Pancreas (tissue), 10 donors: ENCODE measurements around the gene ZNF446. TPM values are rescaled to one million over a fixed set of nuclear protein-coding genes. Genes with fewer than 3 reads are reported as not detected.

Experiments
- ATAC-seq, 4 donors: fragments of 200-7000 bp; cut with Tn5 transposase; one replicate each; pipeline versions ENCODE4 v1.8.0 to v1.9.1; 2020; ENCODE audit warnings: mild to moderate bottlenecking in 4 of 4, moderate library complexity in 4 of 4
- DNase-seq, 6 donors: peaks; one replicate each; pipeline ENCODE4 v3.0.0-alpha.2; 2020
- FAIRE-seq: peaks from 2 replicates; lab custom pipeline; 2012; peaks lifted over from hg19 to GRCh38; lab: Jason Lieb, UNC
- H3K27ac ChIP-seq, 4 donors: fragments of 200-600 bp; sonication (generic); 1 replicate in 3 of 4; 2 replicates in 1 of 4; pipeline versions ENCODE4 v1.5.0 to v1.8.0; 2020
- H3K27me3 ChIP-seq, 4 donors: fragments of 200-600 bp; one replicate each; pipeline ENCODE4 v1.8.0; 2021
- H3K36me3 ChIP-seq, 3 donors: fragments of 200-600 bp; sonication (generic) in 1 of 3; one replicate each; pipeline versions ENCODE4 v1.5.0 to v1.8.0; 2020 to 2021
- H3K4me1 ChIP-seq, 3 donors: fragments of 200-600 bp; one replicate each; pipeline ENCODE4 v1.8.0; 2021
- H3K4me3 ChIP-seq, 4 donors: fragments of 200-600 bp; sonication (generic) in 2 of 4; one replicate each; pipeline versions ENCODE4 v1.5.0 to v1.8.0; 2020 to 2021
- H3K9me3 ChIP-seq, 4 donors: fragments of 200-600 bp; one replicate each; pipeline ENCODE4 v1.8.0; 2021
- WGBS, 2 donors: extraction: QIAGEN DNeasy Blood & Tissue Kit; methylation state at CpG; one replicate each; pipeline ENCODE4 v1.1.7; 2013; 5-methylcytosine and 5-hydroxymethylcytosine counted together
- intact Hi-C, 3 donors: fragments of 100-400 bp; cut with DNase I; formaldehyde crosslinking; loops; one replicate each; pipeline versions ENCODE4 v1.11.1 to v1.14.2; 2022
- polyA plus RNA-seq, 2 donors: library from polyadenylated mRNA; stranded (reverse); fragments of 200-250 nt; gene quantifications; one replicate each; pipeline ENCODE4 v1.2.3, GENCODE V29; 2013
- total RNA-seq, 6 donors: library from RNA; stranded (reverse); fragmentation: NEBNext Ultra II Directional in 4 of 6; extraction: Animal tissue kit (Norgen Biotek cat#: 25700) in 4 of 6; gene quantifications; one replicate each; pipeline versions ENCODE4 v1.2.1 to v1.2.4, GENCODE V29; 2021 to 2023
- TF ChIP-seq, protein P1 (sequence below), 4 donors: fragments of 200-600 bp; sonication (generic) in 3 of 4; IDR thresholded peaks; one replicate each; pipeline versions ENCODE4 v1.5.0 to v1.8.0; 2021; ENCODE audit warnings: antibody characterized with exemption in 4 of 4
- donor health status: healthy with polysubstance abuse.
- donor health status: DM: no; HTN: no; CAD: no; lungs with moderate emphysema.
- donor health status: DM: no; HTN: no; CAD: no.
- donor health status: control.
- donor health status: control.
- donor health status: Bipolar disorder and iron deficiency.
- donor health status: DM: yes; HTN: yes; CAD: no.
- donor health status: DM: no; HTN: no; CAD: no.
- donor health status: DM: no; HTN: no; CAD: no.
- donor health status: DM: yes; HTN: yes; CAD: no.

Gene ZNF446
- total and polyA plus RNA-seq, 8 donors: 4.4 to 23.6 (median 5.9) TPM

- intact Hi-C loops: no loop called here
- FAIRE-seq (no peak), ATAC-seq (no peak), DNase-seq (no peak)
- no peak overlapping the region for H3K27ac ChIP-seq
- H3K4me1 ChIP-seq: peaks cover 6 to 14% (median 11%) of the 10 kb centered on the region in 3 donors
- H3K9me3 ChIP-seq: no peaks in the 10 kb centered on the region
- H3K36me3 ChIP-seq: no peaks in the 10 kb centered on the region
- no peaks in the 10 kb centered on the region for H3K27me3 ChIP-seq
- WGBS, 2 donors: 65 to 87% methylated on average over 3 of the region's 3 CpGs
- H3K4me3 ChIP-seq: no peak overlapping the region
- TF ChIP-seq, protein P1, sequence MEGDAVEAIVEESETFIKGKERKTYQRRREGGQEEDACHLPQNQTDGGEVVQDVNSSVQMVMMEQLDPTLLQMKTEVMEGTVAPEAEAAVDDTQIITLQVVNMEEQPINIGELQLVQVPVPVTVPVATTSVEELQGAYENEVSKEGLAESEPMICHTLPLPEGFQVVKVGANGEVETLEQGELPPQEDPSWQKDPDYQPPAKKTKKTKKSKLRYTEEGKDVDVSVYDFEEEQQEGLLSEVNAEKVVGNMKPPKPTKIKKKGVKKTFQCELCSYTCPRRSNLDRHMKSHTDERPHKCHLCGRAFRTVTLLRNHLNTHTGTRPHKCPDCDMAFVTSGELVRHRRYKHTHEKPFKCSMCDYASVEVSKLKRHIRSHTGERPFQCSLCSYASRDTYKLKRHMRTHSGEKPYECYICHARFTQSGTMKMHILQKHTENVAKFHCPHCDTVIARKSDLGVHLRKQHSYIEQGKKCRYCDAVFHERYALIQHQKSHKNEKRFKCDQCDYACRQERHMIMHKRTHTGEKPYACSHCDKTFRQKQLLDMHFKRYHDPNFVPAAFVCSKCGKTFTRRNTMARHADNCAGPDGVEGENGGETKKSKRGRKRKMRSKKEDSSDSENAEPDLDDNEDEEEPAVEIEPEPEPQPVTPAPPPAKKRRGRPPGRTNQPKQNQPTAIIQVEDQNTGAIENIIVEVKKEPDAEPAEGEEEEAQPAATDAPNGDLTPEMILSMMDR (IDR thresholded peaks at IDR 0.05): no peak
Measured at GRCh38 chr19:58522709-58523108, 46.6 kb downstream of the ZNF446 start.

GRCh38 chr19:58529405-58529804 is 53.3 kb downstream of the ZNF446 start:
- no peak for FAIRE-seq
- Histone ChIP-seq H3K27me3 (no peaks in the 10 kb centered on the region), H3K4me3 (no peak overlapping the region), H3K36me3 (no peaks in the 10 kb centered on the region), H3K9me3 (no peaks in the 10 kb centered on the region), H3K4me1 (no peaks in the 10 kb centered on the region), H3K27ac (no peak overlapping the region)
- DNase-seq: no peak
- ATAC-seq: no peak
- 54 to 66% methylated on average over 3 of the region's 3 CpGs for WGBS, 2 donors
- intact Hi-C loops: no loop called here
- TF ChIP-seq, protein P1 (IDR thresholded peaks at IDR 0.05): no peak

Other genes starting within 250 kb of the ZNF446 start
- 10 to 100 TPM in 2 of 6 donors, 1 to 10 TPM in 4; 6.5 to 15.8 (median 7.9) TPM for gene ZNF544, start 247.4 kb upstream of the ZNF446 start, total RNA-seq
- 10 to 100 TPM; 11.2 to 13.1 TPM for gene ZNF544, start 247.4 kb upstream of the ZNF446 start, polyA plus RNA-seq
- 1 to 10 TPM; 1.6 to 3.6 (median 2.0) TPM for gene ZNF8, start 197.4 kb upstream of the ZNF446 start, total RNA-seq
- gene ZNF8, start 197.4 kb upstream of the ZNF446 start, polyA plus RNA-seq: 1 to 10 TPM; 1.4 to 1.5 TPM
- 10 to 100 TPM in 5 of 6 donors, 1 to 10 TPM in 1; 8.6 to 17.6 (median 14.0) TPM for gene ERVK3-1, start 171.0 kb upstream of the ZNF446 start, total RNA-seq
- 10 to 100 TPM; 21.0 to 41.6 TPM for gene ERVK3-1, start 171.0 kb upstream of the ZNF446 start, polyA plus RNA-seq
- gene ZSCAN22, start 149.4 kb upstream of the ZNF446 start, total RNA-seq: 1 to 10 TPM in 4 of 6 donors, under 1 TPM in 2; 0.97 to 2.5 (median 1.6) TPM
- under 1 TPM; 0.65 to 0.87 TPM for gene ZSCAN22, start 149.4 kb upstream of the ZNF446 start, polyA plus RNA-seq
- 10 to 100 TPM in 1 of 6 donors, 1 to 10 TPM in 5; 3.3 to 10.6 (median 5.9) TPM for gene A1BG, start 122.9 kb upstream of the ZNF446 start, total RNA-seq
- 10 to 100 TPM; 22.3 to 49.0 TPM for gene A1BG, start 122.9 kb upstream of the ZNF446 start, polyA plus RNA-seq
- 1 to 10 TPM in 5 of 6 donors, under 1 TPM in 1; 0.95 to 2.0 (median 1.4) TPM for gene ZNF497, start 113.6 kb upstream of the ZNF446 start, total RNA-seq
- gene ZNF497, start 113.6 kb upstream of the ZNF446 start, polyA plus RNA-seq: 1 to 10 TPM; 4.7 to 5.3 TPM
- gene ZNF837, start 95.3 kb upstream of the ZNF446 start, total RNA-seq: 1 to 10 TPM; 1.1 to 1.9 (median 1.7) TPM
- 1 to 10 TPM; 3.1 to 3.8 TPM for gene ZNF837, start 95.3 kb upstream of the ZNF446 start, polyA plus RNA-seq
- gene RPS5, start 89.1 kb upstream of the ZNF446 start, total RNA-seq: 1,000 to 10,000 TPM in 2 of 6 donors, 100 to 1,000 TPM in 4; 637 to 1,373 (median 887) TPM
- 100 to 1,000 TPM; 699 to 891 TPM for gene RPS5, start 89.1 kb upstream of the ZNF446 start, polyA plus RNA-seq
- not detected for gene RNF225, start 80.7 kb upstream of the ZNF446 start, total RNA-seq
- not detected for gene RNF225, start 80.7 kb upstream of the ZNF446 start, polyA plus RNA-seq
- 1 to 10 TPM; 4.3 to 8.5 (median 5.1) TPM for gene ZNF584, start 67.7 kb upstream of the ZNF446 start, total RNA-seq
- 1 to 10 TPM; 4.1 to 6.5 TPM for gene ZNF584, start 67.7 kb upstream of the ZNF446 start, polyA plus RNA-seq
- 1 to 10 TPM; 1.4 to 6.1 (median 2.1) TPM for gene ZNF132, start 36.2 kb upstream of the ZNF446 start, total RNA-seq
- 1 to 10 TPM; 1.1 to 2.0 TPM for gene ZNF132, start 36.2 kb upstream of the ZNF446 start, polyA plus RNA-seq
- gene ZNF324B, start 24.7 kb upstream of the ZNF446 start, total RNA-seq: 1 to 10 TPM; 3.5 to 5.6 (median 4.2) TPM
- gene ZNF324B, start 24.7 kb upstream of the ZNF446 start, polyA plus RNA-seq: 1 to 10 TPM; 3.0 to 4.5 TPM
- gene ZNF324, start 9.3 kb upstream of the ZNF446 start, total RNA-seq: 1 to 10 TPM; 4.2 to 7.3 (median 6.3) TPM
- gene ZNF324, start 9.3 kb upstream of the ZNF446 start, polyA plus RNA-seq: 1 to 10 TPM; 3.5 to 5.5 TPM
- gene SLC27A5, start 35.6 kb downstream of the ZNF446 start, total RNA-seq: 1 to 10 TPM; 3.0 to 6.7 (median 5.0) TPM
- gene SLC27A5, start 35.6 kb downstream of the ZNF446 start, polyA plus RNA-seq: 10 to 100 TPM; 12.8 to 15.6 TPM
- gene ZBTB45, start 43.5 kb downstream of the ZNF446 start, total RNA-seq: 1 to 10 TPM; 4.3 to 9.3 (median 6.3) TPM
- 1 to 10 TPM; 5.8 to 7.5 TPM for gene ZBTB45, start 43.5 kb downstream of the ZNF446 start, polyA plus RNA-seq
- gene TRIM28, start 67.7 kb downstream of the ZNF446 start, total RNA-seq: 100 to 1,000 TPM; 128 to 212 (median 174) TPM
- 100 to 1,000 TPM; 189 to 208 TPM for gene TRIM28, start 67.7 kb downstream of the ZNF446 start, polyA plus RNA-seq
- 10 to 100 TPM; 45.8 to 68.0 (median 58.4) TPM for gene CHMP2A, start 78.8 kb downstream of the ZNF446 start, total RNA-seq
- gene CHMP2A, start 78.8 kb downstream of the ZNF446 start, polyA plus RNA-seq: 100 to 1,000 TPM; 108 to 118 TPM
- 10 to 100 TPM; 23.0 to 30.1 (median 25.3) TPM for gene UBE2M, start 82.3 kb downstream of the ZNF446 start, total RNA-seq
- 10 to 100 TPM; 22.0 to 33.0 TPM for gene UBE2M, start 82.3 kb downstream of the ZNF446 start, polyA plus RNA-seq
- gene MZF1, start 97.0 kb downstream of the ZNF446 start, total RNA-seq: 10 to 100 TPM in 5 of 6 donors, 1 to 10 TPM in 1; 9.8 to 25.0 (median 11.6) TPM
- gene MZF1, start 97.0 kb downstream of the ZNF446 start, polyA plus RNA-seq: 10 to 100 TPM; 53.9 to 70.2 TPM